Osteocyte (in vitro differentiated cells): ENCODE data around the gene RAB10. TPM values are rescaled to one million over a fixed set of nuclear protein-coding genes. Genes with fewer than 3 reads are reported as not detected.
A peak's percentile ranks its signal among the peaks of the same experiment; 100 is the strongest.

Experiments used
- DNase-seq: peaks from one replicate; pipeline ENCODE4 v3.0.0; 2021; ENCODE audit warnings: mixed read lengths; ENCODE audit not compliant: unreplicated experiment; ENCODE audit errors: extremely low spot score
- H3K27ac Mint-ChIP-seq: one replicate; pipeline ENCODE4 v1.8.0; 2021; ENCODE audit warnings: mild to moderate bottlenecking, mixed read lengths; ENCODE audit not compliant: unreplicated experiment
- H3K27me3 Mint-ChIP-seq: one replicate; pipeline ENCODE4 v1.8.0; 2021; ENCODE audit warnings: mixed read lengths; ENCODE audit not compliant: unreplicated experiment
- H3K36me3 Mint-ChIP-seq: one replicate; pipeline ENCODE4 v1.8.0; 2021; ENCODE audit warnings: mixed read lengths; ENCODE audit not compliant: unreplicated experiment
- H3K4me1 Mint-ChIP-seq: one replicate; pipeline ENCODE4 v1.8.0; 2021; ENCODE audit warnings: mixed read lengths; ENCODE audit not compliant: unreplicated experiment
- H3K4me3 Mint-ChIP-seq: one replicate; pipeline ENCODE4 v1.8.0; 2021; ENCODE audit warnings: mild to moderate bottlenecking, moderate library complexity, mixed read lengths; ENCODE audit not compliant: unreplicated experiment
- H3K9me3 Mint-ChIP-seq: one replicate; pipeline ENCODE4 v1.8.0; 2021; ENCODE audit warnings: mixed read lengths; ENCODE audit not compliant: unreplicated experiment
- long read RNA-seq: library from polyadenylated mRNA; unstranded; transcript quantifications from one replicate; pipeline ENCODE4 v2.0.0, GENCODE V29; 2021
- total RNA-seq: library from RNA; stranded (reverse); gene quantifications from 2 replicates; pipeline ENCODE4 v1.2.1, GENCODE V29; 2021
- TF ChIP-seq, protein P1 (sequence below): fragments of 200-600 bp; sonication (generic); IDR thresholded peaks from 2 replicates; pipeline ENCODE4 v1.5.0; 2021; ENCODE audit warnings: antibody characterized with exemption, mild to moderate bottlenecking, moderate library complexity

The RAB10 gene
- total RNA-seq = 139 and 150 TPM in 2 replicates
- long read RNA-seq, transcript RAB10-201 (6 exons, 3,535 nt) = major isoform, 176 of 199 reads
- long read RNA-seq, partial matches to known transcripts = 19 of 199 reads
- long read RNA-seq, other reads (novel, unspliced or antisense) = 4 of 199 reads

DNA sequence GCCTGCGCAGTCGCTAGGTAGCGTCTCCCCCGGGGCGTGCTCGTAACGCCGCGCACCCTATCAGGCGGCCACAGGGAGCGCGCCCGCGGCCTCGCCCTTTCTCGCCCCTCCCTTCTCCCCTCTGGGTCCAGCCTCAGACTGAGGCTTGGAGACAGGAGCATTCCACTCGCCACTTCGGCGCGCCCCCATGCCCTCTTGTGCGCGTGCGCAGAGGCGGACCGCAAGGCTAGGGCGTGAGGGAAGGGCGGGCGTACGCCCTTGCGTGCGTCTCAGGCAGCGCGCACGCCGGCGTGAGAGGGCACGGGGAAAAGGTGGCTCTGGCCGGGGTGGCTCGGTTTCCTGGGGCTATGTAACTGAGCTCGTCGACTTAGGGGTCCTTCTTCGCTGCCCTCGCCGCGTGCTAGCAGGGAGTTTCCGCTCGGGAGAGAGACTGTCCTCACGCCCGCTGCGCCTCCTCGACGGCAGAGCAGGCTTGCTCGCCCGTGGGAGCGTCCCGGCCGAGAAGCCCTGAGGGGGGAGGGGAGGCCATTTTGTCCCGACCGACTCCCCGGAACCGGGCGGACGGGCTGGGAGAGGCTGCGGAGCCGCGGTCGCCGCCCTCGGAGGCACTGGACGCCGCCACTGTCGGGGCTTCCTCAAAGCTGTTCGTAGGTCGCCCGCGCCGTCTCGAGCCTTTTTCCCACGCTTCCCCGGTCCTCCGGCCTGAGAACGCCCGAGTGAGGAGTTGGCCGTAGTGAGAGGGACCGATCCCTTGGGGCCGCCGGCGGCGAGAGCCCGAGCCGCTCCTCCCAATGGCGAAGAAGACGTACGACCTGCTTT, at the start of gene RAB10:
TSS of gene RAB10 (plus strand) at position 267 of the 819 bp plus-strand sequence. CDS start at position 792, 525 bp downstream.
- Mint-ChIP-seq H3K27me3 (no peaks in the 10 kb centered on the region), H3K27ac (peak within 1 kb of the TSS; percentile 98), H3K9me3 (no peaks in the 10 kb centered on the region), H3K36me3 (peaks cover 5% of the 10 kb centered on the region), H3K4me3 (peak within 1 kb of the TSS; percentile 90), H3K4me1 (peaks cover 32% of the 10 kb centered on the region)
- TF ChIP-seq, protein P1, sequence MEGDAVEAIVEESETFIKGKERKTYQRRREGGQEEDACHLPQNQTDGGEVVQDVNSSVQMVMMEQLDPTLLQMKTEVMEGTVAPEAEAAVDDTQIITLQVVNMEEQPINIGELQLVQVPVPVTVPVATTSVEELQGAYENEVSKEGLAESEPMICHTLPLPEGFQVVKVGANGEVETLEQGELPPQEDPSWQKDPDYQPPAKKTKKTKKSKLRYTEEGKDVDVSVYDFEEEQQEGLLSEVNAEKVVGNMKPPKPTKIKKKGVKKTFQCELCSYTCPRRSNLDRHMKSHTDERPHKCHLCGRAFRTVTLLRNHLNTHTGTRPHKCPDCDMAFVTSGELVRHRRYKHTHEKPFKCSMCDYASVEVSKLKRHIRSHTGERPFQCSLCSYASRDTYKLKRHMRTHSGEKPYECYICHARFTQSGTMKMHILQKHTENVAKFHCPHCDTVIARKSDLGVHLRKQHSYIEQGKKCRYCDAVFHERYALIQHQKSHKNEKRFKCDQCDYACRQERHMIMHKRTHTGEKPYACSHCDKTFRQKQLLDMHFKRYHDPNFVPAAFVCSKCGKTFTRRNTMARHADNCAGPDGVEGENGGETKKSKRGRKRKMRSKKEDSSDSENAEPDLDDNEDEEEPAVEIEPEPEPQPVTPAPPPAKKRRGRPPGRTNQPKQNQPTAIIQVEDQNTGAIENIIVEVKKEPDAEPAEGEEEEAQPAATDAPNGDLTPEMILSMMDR = no peak
- DNase-seq = peak; percentile 100

DNA sequence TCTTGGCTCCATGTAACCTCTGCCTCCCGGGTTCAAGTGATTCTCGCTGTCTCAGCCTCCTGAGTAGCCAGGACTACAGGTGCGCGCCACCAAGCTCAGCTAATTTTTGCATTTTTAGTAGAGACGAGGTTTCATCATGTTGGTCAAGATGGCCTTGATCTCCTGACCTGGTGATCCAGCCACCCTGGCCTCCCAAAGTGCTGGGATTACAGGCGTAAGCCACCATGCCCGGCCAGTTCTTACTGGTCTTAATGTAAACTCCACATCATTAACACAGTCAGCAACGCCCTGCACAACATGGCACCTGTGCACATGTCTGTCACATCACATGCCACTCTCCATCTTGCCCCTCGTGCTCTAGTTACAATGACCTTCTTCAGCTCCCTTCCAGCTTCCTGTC, 45.8 kb upstream of the RAB10 start:
- H3K27me3 Mint-ChIP-seq = peaks cover 10% of the 10 kb centered on the region
- H3K27ac Mint-ChIP-seq = no peak overlapping the region
- no peaks in the 10 kb centered on the region for H3K36me3 Mint-ChIP-seq
- TF ChIP-seq, protein P1 = no peak
- no peak overlapping the region for H3K4me3 Mint-ChIP-seq
- peaks cover 5% of the 10 kb centered on the region for H3K4me1 Mint-ChIP-seq
- no peak for DNase-seq
- no peaks in the 10 kb centered on the region for H3K9me3 Mint-ChIP-seq

DNA sequence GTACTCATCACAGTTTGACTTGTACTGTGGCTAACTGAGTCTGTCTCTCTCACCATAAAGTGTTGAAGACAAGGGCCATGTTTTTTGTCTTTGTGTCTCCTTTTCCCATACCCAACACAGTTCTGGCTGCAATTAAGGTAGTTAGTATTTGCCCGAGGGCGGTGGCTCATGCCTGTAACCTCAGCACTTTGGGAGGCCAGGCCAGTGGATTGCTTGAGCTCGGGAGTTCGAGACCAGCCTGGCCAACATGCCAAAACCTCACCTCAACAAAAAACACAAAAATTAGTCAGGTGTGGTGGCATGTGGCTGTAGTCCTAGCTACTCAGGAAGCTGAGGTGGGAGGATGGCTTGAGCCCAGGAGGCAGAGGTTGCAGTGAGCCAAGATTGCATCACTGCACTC, 44.7 kb upstream of the RAB10 start:
- Mint-ChIP-seq H3K27me3 (peaks cover 13% of the 10 kb centered on the region), H3K27ac (no peak overlapping the region), H3K9me3 (no peaks in the 10 kb centered on the region), H3K36me3 (no peaks in the 10 kb centered on the region), H3K4me1 (peaks cover 5% of the 10 kb centered on the region), H3K4me3 (no peak overlapping the region)
- TF ChIP-seq, protein P1 = no peak
- no peak for DNase-seq

GRCh38 chr2:25991965-25992364, 41.9 kb upstream of the RAB10 start:
- Mint-ChIP-seq H3K27ac (no peak overlapping the region), H3K9me3 (no peaks in the 10 kb centered on the region), H3K27me3 (peaks cover 13% of the 10 kb centered on the region), H3K4me1 (peaks cover 5% of the 10 kb centered on the region), H3K36me3 (no peaks in the 10 kb centered on the region), H3K4me3 (no peak overlapping the region)
- TF ChIP-seq, protein P1 = no peak
- no peak for DNase-seq

DNA sequence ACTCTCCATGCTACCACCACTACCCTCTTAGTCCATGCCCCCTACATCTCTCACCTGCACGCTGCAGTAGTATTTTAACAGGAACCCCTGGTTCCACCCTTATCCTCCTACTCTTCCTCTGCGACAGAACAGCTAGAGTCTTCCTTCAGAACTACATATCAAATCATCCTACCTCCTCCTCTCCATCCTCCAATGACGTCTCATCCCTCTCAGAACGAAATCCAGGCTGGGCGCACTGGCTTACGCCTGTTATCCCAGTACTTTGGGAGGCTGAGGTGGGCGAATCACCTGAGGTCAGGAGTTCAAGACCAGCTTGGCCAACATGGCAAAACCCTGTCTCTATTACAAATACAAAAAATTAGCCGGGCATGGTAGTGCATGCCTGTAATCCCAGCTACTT, 41.3 kb upstream of the RAB10 start:
- peaks cover 13% of the 10 kb centered on the region for H3K27me3 Mint-ChIP-seq
- peaks cover 6% of the 10 kb centered on the region for H3K4me1 Mint-ChIP-seq
- H3K4me3 Mint-ChIP-seq = no peak overlapping the region
- no peak overlapping the region for H3K27ac Mint-ChIP-seq
- DNase-seq = no peak
- TF ChIP-seq, protein P1 = no peak
- H3K9me3 Mint-ChIP-seq = no peaks in the 10 kb centered on the region
- H3K36me3 Mint-ChIP-seq = no peaks in the 10 kb centered on the region
